H9 (cell line): Measurements from ENCODE around the gene BHLHA15. TPM values are rescaled to one million over a fixed set of nuclear protein-coding genes. Genes with fewer than 3 reads are reported as not detected.

Experiments
- DNase-seq: peaks from one replicate; pipeline ENCODE4 v3.0.0-alpha.2; 2017
- H2AFZ ChIP-seq: one replicate; pipeline ENCODE4 v1.6.1; 2013; ENCODE audit warnings: mild to moderate bottlenecking, low read length, control low read depth, moderate library complexity
- H2AK5ac ChIP-seq: 2 replicates; pipeline ENCODE4 v1.6.1; 2013; ENCODE audit warnings: low read length, control low read depth, mixed read lengths; ENCODE audit not compliant: insufficient read length
- H2BK120ac ChIP-seq: one replicate; pipeline ENCODE4 v1.6.1; 2013; ENCODE audit warnings: low read depth, mild to moderate bottlenecking, low read length, control low read depth, inconsistent platforms; ENCODE audit not compliant: poor library complexity, severe bottlenecking
- H2BK12ac ChIP-seq: 2 replicates; pipeline ENCODE4 v1.6.1; 2013; ENCODE audit warnings: low read length, control low read depth, mixed read lengths, low read depth; ENCODE audit not compliant: insufficient read length
- H2BK15ac ChIP-seq: 2 replicates; pipeline ENCODE4 v1.6.1; 2013; ENCODE audit warnings: low read depth, low read length, control low read depth
- H2BK20ac ChIP-seq: one replicate; pipeline ENCODE4 v1.6.1; 2013; ENCODE audit warnings: low read depth, mild to moderate bottlenecking, low read length, control low read depth, inconsistent platforms; ENCODE audit not compliant: poor library complexity, severe bottlenecking
- H2BK5ac ChIP-seq: 2 replicates; pipeline ENCODE4 v1.6.1; 2013; ENCODE audit warnings: low read length, control low read depth, mixed read lengths; ENCODE audit not compliant: insufficient read length
- H3K14ac ChIP-seq: 2 replicates; pipeline ENCODE4 v1.6.1; 2013; ENCODE audit warnings: low read length, control low read depth; ENCODE audit not compliant: insufficient read depth
- H3K18ac ChIP-seq: 2 replicates; pipeline ENCODE4 v1.6.1; 2013; ENCODE audit warnings: low read depth, mild to moderate bottlenecking, mixed read lengths, low read length, control low read depth; ENCODE audit not compliant: insufficient read length
- H3K23ac ChIP-seq: 2 replicates; pipeline ENCODE4 v1.6.1; 2013; ENCODE audit warnings: low read length, control low read depth, mixed read lengths, low read depth; ENCODE audit not compliant: insufficient read length
- H3K23me2 ChIP-seq: 2 replicates; pipeline ENCODE4 v1.6.1; 2013; ENCODE audit warnings: low read depth, mild to moderate bottlenecking, mixed read lengths, low read length, control low read depth; ENCODE audit not compliant: insufficient read length, poor library complexity, severe bottlenecking
- H3K27ac ChIP-seq: 2 replicates; pipeline ENCODE4 v1.5.1; 2013; ENCODE audit warnings: low read length, control low read depth, mixed read lengths, low read depth; ENCODE audit not compliant: insufficient read length
- H3K27me3 ChIP-seq: 2 replicates; pipeline ENCODE4 v1.6.1; 2013; ENCODE audit warnings: low read length, control low read depth, inconsistent platforms; ENCODE audit not compliant: insufficient read depth
- H3K4ac ChIP-seq: 2 replicates; pipeline ENCODE4 v1.6.1; 2013; ENCODE audit warnings: low read depth, mild to moderate bottlenecking, control low read depth, inconsistent platforms, low read length, moderate library complexity
- H3K4me1 ChIP-seq: 2 replicates; pipeline ENCODE4 v1.6.1; 2013; ENCODE audit warnings: low read length, control low read depth, inconsistent platforms; ENCODE audit not compliant: insufficient read depth
- H3K4me2 ChIP-seq: 2 replicates; pipeline ENCODE4 v1.6.1; 2013; ENCODE audit warnings: low read length, control low read depth, mixed read lengths; ENCODE audit not compliant: insufficient read length, insufficient read depth
- H3K56ac ChIP-seq: 2 replicates; pipeline ENCODE4 v1.6.1; 2013; ENCODE audit warnings: low read depth, mild to moderate bottlenecking, mixed read lengths, low read length, control low read depth; ENCODE audit not compliant: insufficient read length
- H3K79me1 ChIP-seq: 2 replicates; pipeline ENCODE4 v1.6.1; 2013; ENCODE audit warnings: low read depth, mild to moderate bottlenecking, moderate library complexity, low read length, control low read depth, inconsistent platforms; ENCODE audit not compliant: insufficient read depth, poor library complexity, severe bottlenecking
- H3K79me2 ChIP-seq: 2 replicates; pipeline ENCODE4 v1.6.1; 2013; ENCODE audit warnings: low read length, control low read depth, inconsistent platforms; ENCODE audit not compliant: insufficient read depth
- H3K9ac ChIP-seq: 2 replicates; pipeline ENCODE4 v1.6.1; 2013; ENCODE audit warnings: low read length, control low read depth, mixed read lengths; ENCODE audit not compliant: insufficient read length; ENCODE audit errors: extremely low read depth
- H3K9me3 ChIP-seq: one replicate; pipeline ENCODE4 v1.6.1; 2013; ENCODE audit warnings: low read depth, low read length, inconsistent platforms; ENCODE audit not compliant: control insufficient read depth
- H3T11ph ChIP-seq: one replicate; pipeline ENCODE4 v1.6.1; 2013; ENCODE audit warnings: mild to moderate bottlenecking, low read length, control low read depth, inconsistent platforms
- H4K20me1 ChIP-seq: one replicate; pipeline ENCODE4 v1.6.1; 2013; ENCODE audit not compliant: control insufficient read depth, insufficient read length, insufficient read depth
- H4K5ac ChIP-seq: 2 replicates; pipeline ENCODE4 v1.6.1; 2013; ENCODE audit warnings: low read depth, mild to moderate bottlenecking, mixed read lengths, low read length, control low read depth; ENCODE audit not compliant: insufficient read length
- H4K8ac ChIP-seq: replicated peaks from 2 replicates; pipeline ENCODE4 v1.6.1; 2013; ENCODE audit warnings: low read length, control low read depth, mixed read lengths, low read depth; ENCODE audit not compliant: insufficient read length
- H4K91ac ChIP-seq: 2 replicates; pipeline ENCODE4 v1.6.1; 2013; ENCODE audit warnings: low read depth, mild to moderate bottlenecking, moderate library complexity, mixed read lengths, low read length, control low read depth; ENCODE audit not compliant: insufficient read length
- H3K27ac Mint-ChIP-seq, 3 experiments: 2 replicates in 2 of 3; 3 replicates in 1 of 3; pipeline ENCODE4 v1.8.0; 2020 to 2021; ENCODE audit warnings: mixed read lengths in 3 of 3, mild to moderate bottlenecking in 1 of 3, moderate library complexity in 1 of 3
- H3K27me3 Mint-ChIP-seq: 2 replicates; pipeline ENCODE4 v1.8.0; 2021; ENCODE audit warnings: low read depth, mild to moderate bottlenecking, moderate library complexity, mixed read lengths
- H3K36me3 Mint-ChIP-seq, 3 experiments: 2 replicates in 2 of 3; 3 replicates in 1 of 3; pipeline ENCODE4 v1.8.0; 2020 to 2021; ENCODE audit warnings: low read depth in 3 of 3, mixed read lengths in 3 of 3; ENCODE audit not compliant: insufficient read depth in 1 of 3
- H3K4me1 Mint-ChIP-seq, 2 experiments: 2 replicates each; pipeline ENCODE4 v1.8.0; 2020; ENCODE audit warnings: mixed read lengths in 2 of 2
- H3K4me3 Mint-ChIP-seq, 2 experiments: 2 replicates in 1 of 2; 3 replicates in 1 of 2; pipeline ENCODE4 v1.8.0; 2020 to 2021; ENCODE audit warnings: mild to moderate bottlenecking in 2 of 2, mixed read lengths in 2 of 2, moderate library complexity in 1 of 2
- H3K9me3 Mint-ChIP-seq, 2 experiments: 2 replicates in 1 of 2; 3 replicates in 1 of 2; pipeline ENCODE4 v1.8.0; 2020; ENCODE audit warnings: mild to moderate bottlenecking in 2 of 2, mixed read lengths in 2 of 2, moderate library complexity in 1 of 2
- CTCF ChIP-seq: fragments of 200-600 bp; sonication (generic); conservative IDR thresholded peaks from 3 replicates; pipeline ENCODE4 v1.8.0; 2021; ENCODE audit warnings: antibody characterized with exemption, mild to moderate bottlenecking
- WGBS: extraction: QIAGEN DNeasy Blood & Tissue Kit; methylation state at CpG from one replicate; pipeline ENCODE4 v1.1.7; 2013; ENCODE audit warnings: missing lambda C conversion rate, low lambda C conversion rate, mixed read lengths; ENCODE audit not compliant: insufficient read length; ENCODE audit errors: extremely low coverage; 5-methylcytosine and 5-hydroxymethylcytosine counted together
- total RNA-seq: library from RNA; stranded (reverse); gene quantifications from 2 replicates; pipeline ENCODE4 v1.2.1, GENCODE V29; 2021

Gene BHLHA15
- total RNA-seq, 1 experiment from 2014 or later = 1.4 TPM

GRCh38 chr7:98248156-98248555 is 36.9 kb downstream of the BHLHA15 start:
- no peaks in the 10 kb centered on the region for H3K27me3 Mint-ChIP-seq

More at GRCh38 chr7:98248156-98248555, 36.9 kb downstream of the BHLHA15 start:
- Mint-ChIP-seq H3K4me3 (no peak overlapping the region), H3K36me3 (no peaks in the 10 kb centered on the region; a peak in 2 of 7 replicates), H3K27ac (0 out of 7 replicates have a peak overlapping the region, but pooled peaks of 1 of the 3 experiments have one; percentile 44), H3K9me3 (no peaks in the 10 kb centered on the region), H3K4me1 (peaks cover 14 to 19% of the 10 kb centered on the region in 2 experiments)
- Histone ChIP-seq H2BK12ac (no peak overlapping the region), H2BK15ac (no peak overlapping the region), H3K56ac (no peak overlapping the region), H3T11ph (no peak overlapping the region), H3K14ac (no peak overlapping the region), H3K27me3 (no peaks in the 10 kb centered on the region), H2BK5ac (no peak overlapping the region), H2BK120ac (no peak overlapping the region), H3K23me2 (peaks cover 6% of the 10 kb centered on the region), H3K27ac (no peak overlapping the region), H3K79me2 (no peaks in the 10 kb centered on the region), H4K20me1 (no peaks in the 10 kb centered on the region), H3K79me1 (no peaks in the 10 kb centered on the region), H2AK5ac (no peak overlapping the region), H4K8ac (no peak overlapping the region), H3K4me1 (no peaks in the 10 kb centered on the region), H3K18ac (no peak overlapping the region), H3K9me3 (no peaks in the 10 kb centered on the region), H2AFZ (no peak overlapping the region), H4K5ac (no peak overlapping the region), H4K91ac (no peak overlapping the region), H3K4me2 (no peak overlapping the region), H2BK20ac (no peak overlapping the region), H3K4ac (no peak overlapping the region), H3K23ac (no peak overlapping the region), H3K9ac (no peak overlapping the region)
- DNase-seq = no peak
- WGBS = no CpG with 5 or more reads among the region's 12 CpGs
- no peak for TF ChIP-seq CTCF
